ENCODE measurements around the gene PDE3B.
A peak's percentile ranks its signal among the peaks of the same experiment; 100 is the strongest.
"Not testable (repeated sequence)": the region's sequence is repeated elsewhere in the genome, so short reads cannot be mapped to it uniquely, and the experiment has no call there.

The PDE3B gene

GRCh38 chr11:14641801-14642200 is 1.8 kb upstream of the PDE3B start:
- DNase-seq (ENCODE audit: low read depth in 2 of 2), result no peak

- DNase-seq (ENCODE audit: low read depth in 2 of 2), result no peak
These were observed 1.2 kb upstream of the PDE3B start for GRCh38 chr11:14642453-14642852.

DNA sequence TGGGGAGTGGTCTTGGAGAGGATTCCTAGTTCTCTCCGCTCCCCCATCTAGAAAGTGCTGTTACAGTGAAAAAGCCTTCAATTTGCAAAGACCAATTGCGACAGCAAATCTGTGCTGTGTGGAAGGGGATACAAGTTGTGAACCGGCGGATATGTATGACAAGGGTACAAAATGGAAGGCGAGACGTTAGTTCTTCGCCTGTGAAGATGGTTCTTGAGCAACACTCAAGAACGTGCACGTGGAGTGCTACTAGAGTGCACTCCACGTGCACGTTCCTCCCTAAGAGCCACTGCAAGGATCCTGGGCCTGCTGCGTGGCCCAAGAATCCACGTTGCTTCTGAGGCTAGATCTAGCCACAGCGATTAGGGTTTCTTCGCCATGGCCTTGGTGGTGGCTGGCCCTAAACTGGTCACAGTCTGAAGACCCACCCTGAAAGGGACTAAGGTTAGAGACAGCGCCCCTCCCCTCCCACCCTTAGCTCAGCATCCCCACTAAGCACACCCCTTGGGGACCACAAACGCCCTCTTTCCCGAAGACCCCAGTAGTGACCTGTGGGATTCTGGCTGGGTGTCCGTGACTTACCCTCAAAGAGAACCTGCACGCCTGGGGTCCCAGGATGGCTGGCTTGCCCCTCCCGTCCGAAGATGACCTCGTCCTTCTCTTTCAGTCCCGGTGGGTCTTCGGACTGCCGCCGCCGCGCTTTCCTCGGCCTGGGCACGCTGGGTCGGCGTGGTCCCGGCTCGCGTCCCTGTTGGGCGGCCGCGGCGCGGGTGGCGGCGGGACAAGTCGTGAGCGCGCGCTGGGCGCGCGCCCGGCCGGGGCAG is 519 bp upstream of the PDE3B start:
- no peak for DNase-seq (ENCODE audit: low read depth in 2 of 2)

GRCh38 chr11:14644226-14645014 is 816 bp downstream of the PDE3B start:
- peak in 1 of 2 donors; percentile 7 for DNase-seq (ENCODE audit: low read depth in 2 of 2)

DNA sequence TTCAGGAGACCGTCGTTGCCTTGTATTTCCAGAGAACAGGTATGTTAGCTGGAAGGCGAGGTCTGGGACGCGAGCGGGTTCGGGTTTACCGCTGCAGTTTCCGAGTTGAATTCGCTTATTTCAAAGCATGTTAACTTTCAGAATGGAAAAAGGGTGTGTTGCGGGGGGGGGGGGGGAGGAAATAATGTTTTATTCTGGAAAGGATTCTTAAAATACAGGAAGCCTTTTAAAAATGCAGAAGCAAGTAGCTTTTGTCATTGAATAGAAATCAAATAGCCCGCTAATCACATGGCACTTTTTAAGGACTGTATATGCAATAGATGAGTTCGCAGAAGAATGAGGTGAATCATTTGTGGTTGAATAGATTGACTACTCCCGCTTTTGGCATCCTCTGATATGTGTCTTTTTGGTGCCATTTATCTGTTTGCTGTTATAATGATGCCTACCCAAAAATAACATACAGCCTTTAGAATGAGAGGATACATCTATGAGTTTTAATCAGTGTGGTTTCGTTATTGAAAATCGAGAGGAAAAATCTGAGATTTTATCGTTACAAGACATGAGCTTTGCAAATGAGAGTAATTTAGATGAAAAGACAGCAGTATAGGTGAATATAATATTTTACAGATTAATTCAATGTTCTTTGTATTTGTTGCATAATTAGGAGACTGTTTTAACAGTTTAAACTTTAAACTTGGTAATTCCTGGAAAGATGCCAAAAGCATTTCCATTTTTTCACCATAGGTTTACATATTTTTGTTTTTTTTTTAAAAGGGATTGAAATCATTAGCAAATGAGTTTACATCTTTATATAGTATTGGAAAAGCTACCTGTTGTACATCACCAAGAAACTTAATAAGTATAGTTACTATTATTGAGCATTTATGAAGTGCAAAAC is 1.7 kb downstream of the PDE3B start:
- no peak for DNase-seq (ENCODE audit: low read depth in 2 of 2)

DNA sequence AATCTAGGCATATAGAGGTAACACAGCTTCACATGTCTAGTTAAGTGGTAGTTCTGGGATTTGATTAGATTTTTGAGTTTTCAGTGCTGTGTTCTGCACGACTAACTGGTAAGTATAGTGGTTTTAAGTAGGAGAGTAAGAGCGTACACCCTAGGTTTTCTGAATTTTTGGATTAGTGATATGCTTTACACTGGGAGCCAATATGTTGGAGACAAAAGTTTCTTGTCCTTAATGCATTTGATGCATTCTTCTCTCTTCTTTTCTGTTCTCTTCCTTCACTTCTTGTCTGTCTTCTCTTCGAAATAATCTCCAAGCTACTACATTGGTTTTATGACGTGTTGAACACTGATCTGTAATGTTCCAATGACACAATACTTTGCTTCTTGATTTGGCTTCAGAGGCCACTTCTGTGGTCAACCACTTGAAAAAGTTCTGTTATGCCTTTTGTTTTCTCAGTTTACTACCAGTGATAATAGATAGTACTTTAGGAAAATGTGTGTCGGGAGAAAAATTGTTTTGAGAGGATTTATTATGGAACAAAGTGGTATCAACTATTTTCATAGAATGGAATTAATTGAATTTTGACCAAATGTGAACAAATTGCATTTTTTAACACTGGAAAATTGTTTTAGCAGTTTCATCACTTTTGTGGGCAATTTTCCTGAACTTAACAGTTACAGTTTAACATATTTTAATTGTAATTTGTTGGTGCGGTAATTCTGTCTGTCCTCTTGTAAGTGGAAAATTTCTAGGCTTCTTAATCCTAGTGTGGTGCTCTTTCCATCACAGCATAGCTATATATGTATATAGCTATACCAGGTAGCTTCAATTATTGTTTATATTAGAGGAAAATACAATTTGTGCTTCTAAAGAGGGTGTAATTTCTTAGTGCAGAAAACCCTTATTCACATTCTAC is 2.6 kb downstream of the PDE3B start:
- DNase-seq (ENCODE audit: low read depth in 2 of 2), result no peak

DNA sequence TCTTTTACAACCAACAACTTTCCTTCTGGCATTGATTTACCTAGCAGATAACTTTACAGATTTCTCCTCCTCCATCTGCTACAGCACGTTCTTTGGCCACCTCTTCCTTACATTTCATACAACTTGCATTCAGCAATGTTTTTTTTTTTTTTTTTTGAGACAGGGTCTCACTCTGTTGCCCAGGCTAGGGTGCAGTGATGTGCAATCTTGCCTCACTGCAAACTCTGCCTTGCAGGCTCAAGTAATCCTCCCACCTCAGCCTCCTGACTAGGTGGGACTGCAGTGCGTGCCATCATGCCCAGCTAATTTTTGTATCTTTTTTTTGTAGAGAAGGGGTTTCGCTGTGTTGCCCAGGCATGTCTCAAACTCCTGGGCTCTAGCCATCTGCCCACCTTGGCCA is 6.5 kb downstream of the PDE3B start:
- no peak for DNase-seq (ENCODE audit: low read depth in 2 of 2)

GRCh38 chr11:14653090-14653489 is 9.5 kb downstream of the PDE3B start:
- DNase-seq (ENCODE audit: low read depth in 2 of 2), result no peak

DNA sequence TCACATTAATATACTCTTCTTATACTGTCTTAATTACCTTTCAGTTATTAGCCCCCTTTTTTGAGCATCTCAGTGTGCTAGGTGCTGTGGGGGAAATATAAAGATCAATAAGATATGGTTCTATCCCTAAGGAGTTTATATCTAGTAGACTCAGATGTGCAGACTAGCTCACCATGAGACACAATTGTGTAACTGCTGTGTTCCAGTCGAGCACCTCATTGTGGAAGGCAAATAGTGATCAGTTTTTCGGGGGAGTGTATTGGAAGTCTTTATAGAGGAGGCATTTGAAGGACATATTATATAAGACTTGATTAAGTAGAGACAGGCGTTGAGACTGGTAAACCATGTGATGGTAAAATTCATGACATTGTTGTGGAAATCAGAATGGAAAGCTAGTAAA is 11.8 kb downstream of the PDE3B start:
- DNase-seq (ENCODE audit: low read depth in 2 of 2), result no peak

- no peak for DNase-seq (ENCODE audit: low read depth in 2 of 2)
These were observed 13.2 kb downstream of the PDE3B start for GRCh38 chr11:14656536-14657457.

- no peak for DNase-seq (ENCODE audit: low read depth in 2 of 2)
These were observed 14.2 kb downstream of the PDE3B start for GRCh38 chr11:14657841-14658240.

DNA sequence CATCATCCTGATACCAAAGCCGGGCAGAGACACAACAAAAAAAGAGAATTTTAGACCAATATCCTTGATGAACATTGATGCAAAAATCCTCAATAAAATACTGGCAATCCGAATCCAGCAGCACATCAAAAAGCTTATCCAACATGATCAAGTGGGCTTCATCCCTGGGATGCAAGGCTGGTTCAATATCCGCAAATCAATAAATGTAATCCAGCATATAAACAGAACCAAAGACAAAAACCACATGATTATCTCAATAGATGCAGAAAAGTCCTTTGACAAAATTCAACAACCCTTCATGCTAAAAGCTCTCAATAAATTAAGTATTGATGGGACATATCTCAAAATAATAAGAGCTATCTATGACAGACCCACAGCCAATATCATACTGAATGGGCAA is 21.3 kb downstream of the PDE3B start:
- not testable (repeated sequence) for DNase-seq (ENCODE audit: low read depth in 2 of 2)

DNA sequence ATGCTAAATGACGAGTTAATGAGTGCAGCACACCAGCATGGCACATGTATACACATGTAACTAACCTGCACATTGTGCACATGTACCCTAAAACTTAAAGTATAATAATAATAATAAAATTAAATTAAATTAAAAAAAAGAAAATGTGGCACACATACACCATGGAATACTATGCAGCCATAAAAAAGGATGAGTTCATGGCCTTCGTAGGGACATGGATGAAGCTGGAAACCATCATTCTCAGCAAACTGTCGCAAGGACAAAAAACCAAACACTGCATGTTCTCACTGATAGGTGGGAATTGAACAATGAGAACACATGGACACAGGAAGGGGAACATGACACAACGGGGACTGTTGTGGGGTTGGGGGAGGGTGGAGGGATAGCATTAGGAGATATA is 23.7 kb downstream of the PDE3B start:
- DNase-seq (ENCODE audit: low read depth in 2 of 2), result not testable (repeated sequence)

- DNase-seq (ENCODE audit: low read depth in 2 of 2), result no peak
These were observed 25.2 kb downstream of the PDE3B start for GRCh38 chr11:14668731-14669301.

DNA sequence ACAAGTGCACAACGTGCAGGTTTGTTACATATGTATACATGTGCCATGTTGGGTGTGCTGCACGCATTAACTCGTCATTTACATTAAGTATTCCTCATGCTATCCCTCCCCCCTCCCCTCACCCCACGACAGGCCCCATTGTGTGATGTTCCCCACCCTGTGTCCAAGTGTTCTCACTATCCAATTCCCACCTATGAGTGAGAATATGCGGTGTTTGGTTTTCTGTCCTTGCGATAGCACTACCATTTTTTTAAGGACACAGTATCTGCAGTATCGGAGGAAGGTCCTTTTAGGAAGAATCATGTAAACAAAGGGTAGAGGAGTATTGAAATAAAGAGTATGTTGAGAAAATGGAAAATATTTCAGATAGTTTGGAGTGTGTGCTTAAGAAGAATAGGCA is 25.9 kb downstream of the PDE3B start:
- DNase-seq (ENCODE audit: low read depth in 2 of 2), result no peak

- DNase-seq (ENCODE audit: low read depth in 2 of 2), result no peak
These were observed 26.4 kb downstream of the PDE3B start for GRCh38 chr11:14669958-14670357.

DNA sequence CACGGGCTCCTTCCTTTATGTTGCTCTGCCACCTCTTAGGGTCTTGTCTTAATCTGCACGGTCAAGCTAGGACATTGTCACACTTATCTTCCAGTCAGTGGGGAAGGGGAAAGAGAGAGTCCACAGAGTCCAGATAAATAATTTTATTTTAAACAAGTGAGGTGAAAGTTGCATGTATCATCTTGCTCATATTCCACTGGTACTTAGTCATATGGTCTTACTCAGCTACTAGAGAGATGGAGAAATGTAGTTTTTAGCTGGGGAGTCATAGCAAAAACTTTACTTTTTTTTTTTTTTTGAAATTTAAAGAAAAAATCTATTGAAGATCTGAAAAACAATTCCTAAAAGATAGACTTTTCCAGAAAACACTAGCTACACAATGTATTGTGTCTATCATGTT is 29.0 kb downstream of the PDE3B start:
- DNase-seq (ENCODE audit: low read depth in 2 of 2), result no peak

DNA sequence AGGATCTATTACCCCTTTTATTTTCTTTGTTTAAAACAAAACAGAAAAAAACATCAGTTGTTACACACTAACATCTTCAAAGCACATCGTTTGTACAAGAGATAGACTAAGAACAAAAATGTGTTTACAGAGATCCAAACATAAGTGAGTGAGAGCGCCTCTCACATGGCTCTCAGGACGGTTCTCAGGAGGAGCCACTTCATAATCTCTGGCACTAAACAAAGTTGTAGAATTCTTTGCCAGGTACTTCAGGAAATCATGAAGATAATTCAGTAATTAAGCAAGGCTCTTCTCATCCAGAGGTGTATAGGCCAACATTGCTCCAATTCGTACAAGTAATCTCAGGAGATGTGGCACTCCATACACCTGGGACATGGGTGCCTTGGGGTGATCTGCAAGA is 29.8 kb downstream of the PDE3B start:
- no peak for DNase-seq (ENCODE audit: low read depth in 2 of 2)

- no peak for DNase-seq (ENCODE audit: low read depth in 2 of 2)
These were observed 30.3 kb downstream of the PDE3B start for GRCh38 chr11:14673824-14674405.
